Measurements from ENCODE around the gene METRN.

The METRN gene

DNA sequence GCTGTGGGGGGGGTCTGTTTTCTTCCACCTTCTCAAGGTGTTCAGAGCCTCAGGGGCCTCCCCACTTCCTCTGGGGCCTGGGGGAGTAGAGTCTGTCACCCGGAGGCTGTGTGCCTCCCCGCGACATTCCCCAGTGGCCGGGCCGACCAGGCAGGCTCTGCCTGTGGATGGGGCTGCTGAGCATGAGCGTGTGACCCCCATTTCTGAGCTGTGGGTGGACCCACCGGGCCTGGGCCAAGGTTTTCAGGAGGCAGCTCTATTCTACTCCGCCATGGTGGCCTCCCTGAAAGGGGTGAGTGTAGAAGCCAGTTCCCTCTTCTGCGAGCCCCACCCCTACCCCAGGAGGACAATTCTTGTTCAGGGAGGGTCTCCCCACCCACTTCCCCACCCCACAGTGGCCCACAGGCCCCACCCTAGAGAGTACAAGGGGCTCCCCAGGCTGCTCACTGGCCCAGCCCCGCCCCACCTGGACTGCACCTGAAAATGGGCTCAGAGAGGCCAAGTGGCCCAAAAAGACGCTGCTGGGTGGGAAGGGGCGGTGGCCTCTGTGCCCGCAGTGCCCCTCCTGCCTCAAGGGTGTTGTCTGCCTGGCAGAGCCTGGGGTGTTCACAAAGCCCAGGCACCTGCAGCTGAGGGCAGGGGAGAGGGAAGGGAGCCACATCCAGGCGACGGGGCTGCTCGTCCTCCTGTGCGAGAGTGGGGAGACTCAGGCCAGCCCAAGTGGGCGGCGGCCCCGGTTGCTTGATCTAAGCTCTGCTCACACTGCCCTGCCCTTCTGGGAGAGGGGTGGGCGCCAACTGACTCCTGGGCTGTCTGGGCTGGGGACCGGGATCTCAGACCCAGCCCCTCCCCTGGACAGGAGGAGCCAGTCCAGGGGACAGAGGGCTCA, 47.0 kb downstream of the METRN start:
- no peak for DNase-seq

DNA sequence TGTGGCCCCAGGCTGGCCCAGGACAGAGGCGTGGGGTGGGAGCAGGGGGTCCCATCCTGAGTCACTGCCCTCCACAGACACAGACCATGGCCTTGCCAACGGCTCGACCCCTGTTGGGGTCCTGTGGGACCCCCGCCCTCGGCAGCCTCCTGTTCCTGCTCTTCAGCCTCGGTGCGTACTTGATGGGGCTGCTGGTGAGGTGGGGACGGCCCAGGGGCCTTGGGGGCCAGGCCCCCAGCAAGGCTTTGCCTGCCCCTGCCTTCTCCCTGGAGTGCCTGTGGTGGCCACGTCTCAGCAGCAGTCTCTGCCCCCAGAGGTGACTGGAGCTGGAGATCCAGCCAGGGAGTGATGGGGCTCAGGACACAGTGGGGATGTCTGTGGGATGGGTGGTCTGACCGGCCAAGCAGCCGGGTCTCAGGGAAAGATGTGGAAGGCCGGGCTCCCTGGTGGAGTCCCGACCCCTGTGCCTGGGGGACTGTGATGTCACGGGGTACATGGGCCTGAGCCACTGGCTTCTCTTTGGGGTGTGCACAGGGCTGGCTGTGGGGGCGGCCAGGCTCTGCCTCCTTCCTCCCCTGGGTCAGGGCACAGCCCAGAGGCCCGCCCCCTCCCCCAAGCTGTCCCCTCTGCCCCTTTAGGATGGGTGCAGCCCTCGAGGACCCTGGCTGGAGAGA, 47.8 kb downstream of the METRN start:
- DNase-seq: no peak

DNA sequence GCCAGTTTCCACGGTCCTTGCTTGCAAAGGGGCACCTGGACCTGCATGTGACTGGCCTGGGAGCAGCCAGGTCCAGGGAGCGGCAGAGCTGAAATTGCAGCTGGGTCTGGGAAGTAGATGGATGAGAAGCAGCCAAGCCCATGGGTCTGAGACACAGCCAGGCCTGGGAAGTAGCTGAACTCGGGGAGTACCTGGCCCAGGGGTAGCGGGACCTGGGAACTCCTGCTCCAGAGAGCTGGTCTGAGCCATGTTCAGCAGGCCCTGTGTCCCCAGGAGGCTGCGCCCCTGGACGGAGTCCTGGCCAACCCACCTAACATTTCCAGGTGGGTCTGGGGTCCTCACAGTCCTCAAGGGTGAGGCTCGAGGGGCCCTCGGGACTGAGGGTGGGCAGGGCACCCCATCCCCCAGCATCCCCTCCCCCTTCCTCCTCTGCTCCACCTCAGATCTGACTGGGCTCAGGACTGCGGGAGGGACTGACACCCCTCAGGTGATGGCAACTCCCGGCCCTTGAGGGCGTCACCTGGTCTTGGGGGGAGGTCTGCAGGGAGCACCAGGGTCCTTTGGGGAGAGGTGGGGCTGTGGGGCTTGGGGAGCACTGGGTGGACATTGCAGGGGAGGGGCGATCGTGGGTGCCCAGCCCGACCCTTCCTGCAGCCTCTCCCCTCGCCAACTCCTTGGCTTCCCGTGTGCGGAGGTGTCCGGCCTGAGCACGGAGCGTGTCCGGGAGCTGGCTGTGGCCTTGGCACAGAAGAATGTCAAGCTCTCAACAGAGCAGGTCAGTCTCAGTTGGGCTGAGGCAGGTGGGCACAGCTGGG, 48.7 kb downstream of the METRN start:
- no peak for DNase-seq

DNA sequence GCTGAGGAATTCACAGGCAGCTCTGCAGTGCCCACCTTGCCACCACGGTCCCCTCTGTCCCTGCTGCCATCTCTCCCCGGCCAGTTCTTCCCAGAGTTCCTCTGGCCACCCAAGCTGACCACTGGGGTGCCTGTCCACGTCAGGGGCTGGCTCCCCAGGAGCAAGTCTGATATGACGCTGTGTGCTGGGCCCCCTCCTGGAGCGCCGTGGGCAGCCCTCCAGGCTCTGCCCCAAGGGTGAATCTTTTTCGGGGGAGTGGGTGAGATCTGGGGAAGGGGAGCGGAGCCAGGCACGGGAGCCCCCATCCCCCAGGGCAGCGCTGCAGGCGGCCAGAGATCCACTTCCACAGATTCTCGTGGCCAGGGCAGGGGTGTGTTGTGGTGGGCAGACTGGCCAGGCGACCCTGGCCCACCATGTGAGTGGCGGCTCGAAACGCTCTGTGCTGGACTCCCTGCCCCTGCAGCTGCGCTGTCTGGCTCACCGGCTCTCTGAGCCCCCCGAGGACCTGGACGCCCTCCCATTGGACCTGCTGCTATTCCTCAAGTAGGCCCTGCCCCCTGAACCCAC, 49.3 kb downstream of the METRN start:
- no peak for DNase-seq

DNA sequence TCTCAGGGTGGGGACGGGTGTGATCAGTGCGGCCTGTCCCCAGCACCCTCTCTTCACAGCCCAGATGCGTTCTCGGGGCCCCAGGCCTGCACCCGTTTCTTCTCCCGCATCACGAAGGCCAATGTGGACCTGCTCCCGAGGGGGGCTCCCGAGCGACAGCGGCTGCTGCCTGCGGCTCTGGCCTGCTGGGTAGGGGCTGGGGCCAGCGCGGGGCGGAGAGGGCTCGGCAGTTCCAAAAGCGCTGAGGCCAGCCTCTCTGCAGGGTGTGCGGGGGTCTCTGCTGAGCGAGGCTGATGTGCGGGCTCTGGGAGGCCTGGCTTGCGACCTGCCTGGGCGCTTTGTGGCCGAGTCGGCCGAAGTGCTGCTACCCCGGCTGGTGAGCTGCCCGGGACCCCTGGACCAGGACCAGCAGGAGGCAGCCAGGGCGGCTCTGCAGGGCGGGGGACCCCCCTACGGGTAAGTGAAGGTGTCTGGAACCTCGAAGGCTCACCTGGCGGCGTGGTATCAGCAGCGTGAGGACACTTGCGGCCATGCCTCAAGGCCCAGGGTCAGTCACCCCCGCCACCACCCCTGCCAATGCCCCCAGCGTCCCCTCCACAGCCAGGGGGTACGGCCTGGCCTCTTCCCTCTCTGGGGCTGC, 50.0 kb downstream of the METRN start:
- no peak for DNase-seq

DNA sequence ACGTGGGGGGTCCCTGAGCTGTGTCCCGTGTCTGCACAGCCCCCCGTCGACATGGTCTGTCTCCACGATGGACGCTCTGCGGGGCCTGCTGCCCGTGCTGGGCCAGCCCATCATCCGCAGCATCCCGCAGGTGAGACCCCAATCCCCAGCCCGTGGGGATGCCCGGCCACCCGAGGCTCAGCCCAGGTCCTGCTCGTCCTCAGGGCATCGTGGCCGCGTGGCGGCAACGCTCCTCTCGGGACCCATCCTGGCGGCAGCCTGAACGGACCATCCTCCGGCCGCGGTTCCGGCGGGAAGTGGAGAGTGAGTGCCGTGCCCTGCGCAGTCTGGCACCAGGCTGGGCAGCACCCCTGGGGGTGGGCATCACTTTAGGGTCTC, 50.6 kb downstream of the METRN start:
- DNase-seq: no peak

DNA sequence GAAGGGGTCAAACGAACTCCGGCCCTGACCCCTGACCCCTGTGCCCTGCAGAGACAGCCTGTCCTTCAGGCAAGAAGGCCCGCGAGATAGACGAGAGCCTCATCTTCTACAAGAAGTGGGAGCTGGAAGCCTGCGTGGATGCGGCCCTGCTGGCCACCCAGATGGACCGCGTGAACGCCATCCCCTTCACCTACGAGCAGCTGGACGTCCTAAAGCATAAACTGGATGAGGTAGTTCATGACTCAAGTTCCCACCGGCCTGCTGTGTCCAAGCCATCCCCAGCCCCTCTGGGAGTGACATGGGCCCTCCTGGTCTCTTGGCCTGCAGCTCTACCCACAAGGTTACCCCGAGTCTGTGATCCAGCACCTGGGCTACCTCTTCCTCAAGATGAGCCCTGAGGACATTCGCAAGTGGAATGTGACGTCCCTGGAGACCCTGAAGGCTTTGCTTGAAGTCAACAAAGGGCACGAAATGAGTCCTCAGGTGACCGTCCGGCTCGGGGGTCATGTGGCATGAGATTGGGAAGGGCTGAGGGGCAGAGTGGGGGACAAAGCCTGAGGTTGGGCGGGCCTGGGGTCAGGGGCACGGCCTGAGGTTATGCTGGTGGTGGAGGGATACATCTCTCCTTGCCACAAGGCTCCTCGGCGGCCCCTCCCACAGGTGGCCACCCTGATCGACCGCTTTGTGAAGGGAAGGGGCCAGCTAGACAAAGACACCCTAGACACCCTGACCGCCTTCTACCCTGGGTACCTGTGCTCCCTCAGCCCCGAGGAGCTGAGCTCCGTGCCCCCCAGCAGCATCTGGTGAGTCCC, 51.3 kb downstream of the METRN start:
- DNase-seq: no peak

DNA sequence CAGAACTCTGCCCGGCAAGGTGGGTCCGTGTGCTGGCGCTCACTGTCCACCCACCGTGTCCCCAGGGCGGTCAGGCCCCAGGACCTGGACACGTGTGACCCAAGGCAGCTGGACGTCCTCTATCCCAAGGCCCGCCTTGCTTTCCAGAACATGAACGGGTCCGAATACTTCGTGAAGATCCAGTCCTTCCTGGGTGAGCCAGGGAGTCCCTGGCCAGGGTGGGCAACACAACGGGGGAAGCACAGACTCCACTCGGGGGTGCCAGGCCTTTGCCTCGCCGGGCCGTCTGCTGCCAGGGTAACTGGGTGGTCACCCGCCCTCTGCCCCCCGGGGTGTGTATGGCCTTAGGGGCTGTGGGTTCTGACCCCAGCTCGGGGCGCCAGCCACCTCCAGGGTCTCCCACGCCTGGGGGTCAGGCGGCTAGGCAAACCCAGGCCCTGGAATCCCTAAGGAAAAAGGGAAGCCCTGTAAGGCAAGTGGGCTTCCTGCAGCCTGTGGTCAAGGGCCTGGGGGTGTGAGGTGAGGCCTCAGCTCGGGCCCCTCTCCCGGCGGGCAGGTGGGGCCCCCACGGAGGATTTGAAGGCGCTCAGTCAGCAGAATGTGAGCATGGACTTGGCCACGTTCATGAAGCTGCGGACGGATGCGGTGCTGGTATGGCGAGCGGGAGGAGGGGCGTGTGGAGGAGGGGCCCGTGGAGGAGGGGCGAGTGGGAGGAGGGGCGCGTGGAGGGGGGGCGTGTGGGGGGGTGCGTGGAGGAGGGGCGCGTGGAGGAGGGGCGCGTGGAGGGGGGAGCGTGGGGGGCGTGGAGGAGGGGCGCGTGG, 52.1 kb downstream of the METRN start:
- no peak for DNase-seq

DNA sequence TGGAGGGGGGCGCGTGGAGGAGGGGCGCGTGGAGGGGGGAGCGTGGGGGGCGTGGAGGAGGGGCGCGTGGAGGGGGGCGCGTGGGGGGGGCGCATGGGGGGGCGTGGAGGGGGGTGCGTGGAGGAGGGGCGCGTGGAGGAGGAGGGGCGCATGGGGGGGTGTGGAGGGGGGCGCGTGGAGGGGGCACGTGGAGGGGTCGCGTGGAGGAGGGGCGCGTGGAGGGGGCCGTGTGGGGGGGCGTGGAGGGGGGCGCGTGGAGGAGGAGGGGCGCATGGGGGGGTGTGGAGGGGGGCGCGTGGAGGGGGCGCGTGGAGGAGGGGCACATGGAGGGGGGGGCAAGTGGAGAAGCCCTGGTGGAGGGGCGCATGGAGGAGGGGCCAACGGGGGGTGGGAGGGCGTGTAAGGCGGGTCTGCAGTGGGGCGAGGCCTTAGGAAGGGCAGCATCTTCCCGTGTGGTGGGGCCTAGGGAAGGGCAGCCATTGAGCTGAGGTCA, 52.9 kb downstream of the METRN start:
- no peak for DNase-seq

DNA sequence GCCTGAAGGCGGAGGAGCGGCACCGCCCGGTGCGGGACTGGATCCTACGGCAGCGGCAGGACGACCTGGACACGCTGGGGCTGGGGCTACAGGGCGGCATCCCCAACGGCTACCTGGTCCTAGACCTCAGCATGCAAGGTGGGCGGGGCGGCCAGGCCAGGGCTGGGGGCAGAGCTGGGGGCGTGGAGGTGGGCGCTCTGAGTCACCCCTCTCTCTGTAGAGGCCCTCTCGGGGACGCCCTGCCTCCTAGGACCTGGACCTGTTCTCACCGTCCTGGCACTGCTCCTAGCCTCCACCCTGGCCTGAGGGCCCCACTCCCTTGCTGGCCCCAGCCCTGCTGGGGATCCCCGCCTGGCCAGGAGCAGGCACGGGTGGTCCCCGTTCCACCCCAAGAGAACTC, 53.5 kb downstream of the METRN start:
- DNase-seq: no peak

Data from DMS 273 treated with DMSO at 0.1 percent for 48 hours (cell line).